Stimulated activated CD8-positive, alpha-beta memory T cell treated with anti-CD3 and anti-CD28 coated beads, Interleukin-15, amount 100 ng/mL, for 4 hours (primary cell): ENCODE measurements around the gene GALNTL6.
"Not testable (repeated sequence)": the region's sequence is repeated elsewhere in the genome, so short reads cannot be mapped to it uniquely, and the experiment has no call there.

Experiments used
- DNase-seq, 2 donors: peaks; one replicate each; pipeline ENCODE4 v3.0.0-alpha.2; 2020; ENCODE audit warnings: low read depth in 2 of 2

The GALNTL6 gene

GRCh38 chr4:172865531-172866127 lies 1052.4 kb downstream of the GALNTL6 start:
- no peak for DNase-seq

GRCh38 chr4:172866421-172866820 lies 1053.2 kb downstream of the GALNTL6 start:
- no peak for DNase-seq

- no peak for DNase-seq
These were observed 1054.6 kb downstream of the GALNTL6 start for GRCh38 chr4:172867835-172868234.

DNA sequence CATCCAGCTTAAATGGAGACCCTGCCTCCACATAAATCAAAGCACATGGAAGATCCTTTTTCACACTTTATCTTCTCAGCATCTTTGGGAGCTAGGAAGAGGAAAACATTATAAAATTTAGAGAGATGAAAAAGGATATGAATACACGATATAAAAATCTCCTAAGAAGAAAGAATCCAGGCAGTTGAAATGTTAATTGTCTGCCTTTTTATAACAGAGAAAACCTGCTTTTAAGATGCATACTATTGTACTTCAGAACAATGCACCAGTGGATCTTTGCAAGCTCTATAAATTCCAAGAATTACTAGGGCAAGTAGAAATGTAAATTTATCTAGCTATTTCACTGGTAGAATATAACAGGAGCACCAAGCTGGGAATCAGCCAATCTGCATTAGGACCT lies 1055.1 kb downstream of the GALNTL6 start:
- DNase-seq, result no peak

DNA sequence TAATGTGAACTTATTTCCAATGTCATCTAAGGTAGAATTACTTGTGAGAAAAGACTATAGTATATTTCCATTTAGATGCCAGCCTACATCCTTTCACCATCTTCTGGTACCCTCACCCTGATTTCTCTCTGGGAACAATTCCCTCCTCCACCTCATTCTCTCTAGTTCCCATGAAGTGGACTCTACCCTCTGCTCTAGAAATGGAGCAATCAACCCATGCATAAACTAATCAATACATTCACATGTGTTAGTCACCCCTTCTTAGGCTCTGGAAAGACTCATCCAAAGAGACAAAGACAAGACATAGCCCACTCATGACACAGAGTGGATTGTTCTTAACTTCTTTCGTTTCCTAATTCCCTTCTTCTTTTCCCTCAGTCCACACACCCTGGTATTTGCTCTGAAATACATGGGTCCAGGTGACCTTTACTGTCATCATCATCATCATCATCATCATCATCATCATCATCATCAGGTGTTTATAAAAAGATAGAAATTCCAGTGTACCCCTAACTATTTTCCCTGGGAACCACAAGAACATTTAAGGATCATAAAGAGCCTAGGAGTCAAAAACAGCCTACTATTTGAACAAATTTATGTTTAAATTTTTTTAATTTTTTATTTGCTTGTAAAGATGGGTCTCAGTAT lies 1056.5 kb downstream of the GALNTL6 start:
- DNase-seq, result no peak

DNA sequence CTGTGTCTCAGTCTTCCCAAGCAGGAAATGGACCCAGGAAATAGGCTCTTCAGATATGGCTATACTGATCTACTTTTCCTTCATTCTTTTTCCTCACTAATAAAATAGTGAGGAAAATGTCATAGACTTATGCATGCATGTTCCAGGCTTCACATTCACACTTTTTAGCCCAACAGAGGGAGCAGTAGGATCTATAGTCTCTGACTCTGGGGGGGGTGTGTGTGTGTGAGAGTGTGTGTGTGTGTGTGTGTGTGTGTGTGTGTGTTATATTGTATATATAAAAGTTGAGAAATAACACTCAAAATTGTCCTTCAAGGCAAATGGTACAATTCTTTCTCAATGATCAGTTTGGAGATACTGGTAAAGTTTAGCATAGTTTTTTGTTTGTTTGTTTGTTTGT lies 1058.2 kb downstream of the GALNTL6 start:
- no peak for DNase-seq

GRCh38 chr4:172874944-172875343 lies 1061.7 kb downstream of the GALNTL6 start:
- DNase-seq, result no peak

DNA sequence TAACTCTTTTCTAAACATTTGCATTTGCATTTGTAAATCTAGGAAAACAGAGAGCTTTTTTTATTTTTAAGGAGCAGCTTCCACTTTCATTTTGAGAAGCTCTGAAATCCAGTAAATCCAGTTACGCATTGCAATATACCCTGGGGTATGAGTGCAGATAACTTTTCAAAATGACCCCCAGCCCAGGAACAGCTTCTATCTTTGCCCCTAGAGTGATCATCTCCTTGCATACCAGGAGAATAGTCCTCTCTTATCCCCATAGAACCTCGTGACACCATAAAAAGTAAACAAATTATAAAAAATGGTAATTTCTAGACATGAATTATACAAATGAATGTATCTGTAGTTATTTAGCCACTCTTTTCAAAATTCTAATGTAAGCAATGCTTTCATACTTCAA lies 1063.2 kb downstream of the GALNTL6 start:
- no peak for DNase-seq

- no peak for DNase-seq
These were observed 1068.4 kb downstream of the GALNTL6 start for GRCh38 chr4:172881645-172882044.

DNA sequence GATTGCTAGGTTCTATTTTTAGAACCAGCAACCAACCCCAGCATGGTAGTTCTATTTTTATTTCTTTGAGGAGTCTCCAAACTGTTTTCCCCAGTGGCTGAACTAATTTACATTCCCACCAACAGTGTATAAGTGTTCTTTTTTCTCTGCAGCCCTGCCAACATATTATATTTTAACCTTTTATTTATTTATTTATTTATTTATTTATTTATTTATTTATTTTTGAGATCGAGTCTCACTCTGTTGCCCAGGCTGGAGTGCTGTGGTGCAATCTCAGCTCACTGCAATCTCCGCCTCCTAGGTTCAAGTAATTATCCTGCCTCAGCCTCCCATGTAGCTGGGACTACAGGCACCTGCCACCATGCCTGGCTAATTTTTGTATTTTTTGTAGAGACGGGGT lies 1074.2 kb downstream of the GALNTL6 start:
- DNase-seq, result not testable (repeated sequence)

DNA sequence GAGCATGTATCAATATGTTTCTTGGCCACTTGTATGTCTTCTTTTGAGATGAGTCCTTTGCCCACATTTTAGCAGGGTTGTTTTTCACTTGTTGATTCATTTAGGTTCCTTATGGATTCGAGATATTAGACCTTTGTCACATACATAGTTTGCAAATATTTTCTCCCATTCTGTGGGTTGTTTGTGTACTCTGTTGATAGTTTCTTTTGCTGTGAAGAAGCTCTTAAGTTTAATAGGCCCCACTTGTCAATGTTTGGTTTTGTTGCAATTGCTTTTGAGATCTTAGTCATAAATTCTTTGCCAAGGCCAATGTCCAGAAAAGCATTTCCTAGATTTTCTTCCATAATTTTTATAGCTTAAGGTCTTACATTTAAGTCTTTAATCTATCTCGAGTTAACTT lies 1074.8 kb downstream of the GALNTL6 start:
- no peak for DNase-seq

GRCh38 chr4:172892300-172892699 lies 1079.1 kb downstream of the GALNTL6 start:
- DNase-seq, result no peak

- DNase-seq, result no peak
These were observed 1082.5 kb downstream of the GALNTL6 start for GRCh38 chr4:172895699-172896098.

DNA sequence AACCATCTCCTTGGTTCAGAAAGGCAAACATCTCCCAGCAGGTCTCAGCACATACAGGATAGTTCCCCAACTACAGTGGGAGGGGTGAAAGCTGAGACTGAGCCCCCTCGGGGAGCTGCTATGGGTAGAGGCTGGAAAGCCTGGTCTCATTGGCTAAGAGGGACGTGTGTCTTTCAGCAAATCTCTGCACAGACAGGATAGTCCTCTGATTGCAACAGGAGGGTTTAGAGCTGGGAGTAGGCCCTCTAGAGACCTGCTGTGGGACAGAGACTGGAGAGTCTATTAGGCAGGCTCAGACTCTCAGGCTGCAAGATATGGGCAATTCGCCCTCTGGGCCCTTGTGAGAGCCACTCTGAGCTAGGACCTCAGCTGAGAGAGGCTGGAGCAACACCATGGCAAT lies 1083.8 kb downstream of the GALNTL6 start:
- no peak for DNase-seq

GRCh38 chr4:172898715-172899114 lies 1085.5 kb downstream of the GALNTL6 start:
- DNase-seq, result no peak

DNA sequence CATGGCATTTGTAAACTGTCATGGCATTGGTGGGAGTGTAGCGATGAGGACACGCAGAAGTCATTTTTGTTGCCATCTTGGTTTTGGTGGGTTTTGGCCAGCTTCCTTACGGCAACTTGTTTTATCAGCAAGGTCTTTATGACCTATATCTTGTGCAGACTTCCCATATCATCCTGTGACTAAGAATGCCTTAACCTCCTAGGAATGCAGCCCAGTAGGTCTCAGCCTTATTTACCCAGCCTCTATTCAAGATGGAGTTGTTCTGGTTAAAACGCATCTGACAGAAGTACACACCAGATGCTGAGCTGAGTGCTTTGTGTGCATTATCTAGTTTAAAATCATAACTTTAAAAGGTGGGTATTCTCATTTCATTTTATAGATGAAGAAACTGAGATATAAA lies 1086.7 kb downstream of the GALNTL6 start:
- no peak for DNase-seq

DNA sequence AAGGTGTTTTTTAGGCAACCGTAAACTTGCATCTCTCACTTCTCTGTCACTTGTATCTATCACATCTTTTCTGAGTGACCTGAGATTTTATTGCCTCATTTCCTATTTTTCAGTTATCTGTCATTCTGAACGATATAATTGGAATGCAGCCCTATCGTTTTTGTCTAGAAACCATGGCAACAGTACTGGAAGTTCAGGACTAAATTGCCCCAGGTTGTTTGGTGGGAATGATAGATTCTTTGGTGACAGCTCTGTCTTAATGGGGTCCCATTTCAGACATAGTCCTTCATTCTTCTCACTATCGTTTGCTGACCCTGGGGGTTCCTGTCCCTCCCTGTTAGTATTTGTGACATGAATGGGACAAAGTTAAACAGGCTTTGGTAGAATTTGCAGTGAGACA lies 1087.7 kb downstream of the GALNTL6 start:
- DNase-seq, result no peak

DNA sequence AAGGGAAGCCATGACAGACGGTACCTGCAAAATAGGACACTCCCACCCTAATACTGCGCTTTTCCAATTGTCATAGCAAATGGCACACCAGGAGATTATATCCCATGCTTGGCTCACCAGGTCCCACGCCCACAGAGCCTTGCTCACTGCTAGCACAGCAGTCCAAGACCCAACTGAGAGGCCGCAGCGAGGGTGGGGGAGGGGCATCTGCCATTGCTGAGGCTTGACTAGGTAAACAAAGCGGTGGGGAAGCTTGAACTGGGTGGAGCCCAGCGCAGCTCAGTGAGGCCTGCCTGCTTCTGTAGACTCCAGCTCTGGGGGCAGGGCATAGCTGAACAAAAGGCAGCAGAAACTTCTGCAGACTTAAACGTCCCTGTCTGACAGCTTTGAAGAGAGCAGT lies 1099.3 kb downstream of the GALNTL6 start:
- DNase-seq, result not testable (repeated sequence)

- DNase-seq, result not testable (repeated sequence)
These were observed 1104.2 kb downstream of the GALNTL6 start for GRCh38 chr4:172917403-172917802.

DNA sequence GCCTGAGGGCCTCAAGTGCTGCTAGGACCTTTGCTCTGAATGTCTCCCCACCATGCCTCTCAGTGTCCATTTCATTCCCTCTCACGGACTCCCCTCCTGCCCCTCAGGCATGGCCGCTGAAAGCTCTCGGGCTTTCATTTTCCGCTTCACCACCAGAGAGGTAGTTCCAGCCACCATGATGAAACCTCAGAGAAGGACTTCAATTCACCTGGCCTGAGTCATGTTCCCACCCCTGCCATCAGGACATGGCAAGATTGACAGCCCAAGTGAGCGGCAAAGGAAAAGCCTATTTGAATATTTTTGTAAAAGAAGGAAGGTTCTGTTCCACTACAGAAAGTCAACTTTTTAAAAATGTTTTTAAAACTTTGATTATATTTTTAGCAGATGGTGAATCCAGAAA lies 1106.1 kb downstream of the GALNTL6 start:
- DNase-seq, result no peak

DNA sequence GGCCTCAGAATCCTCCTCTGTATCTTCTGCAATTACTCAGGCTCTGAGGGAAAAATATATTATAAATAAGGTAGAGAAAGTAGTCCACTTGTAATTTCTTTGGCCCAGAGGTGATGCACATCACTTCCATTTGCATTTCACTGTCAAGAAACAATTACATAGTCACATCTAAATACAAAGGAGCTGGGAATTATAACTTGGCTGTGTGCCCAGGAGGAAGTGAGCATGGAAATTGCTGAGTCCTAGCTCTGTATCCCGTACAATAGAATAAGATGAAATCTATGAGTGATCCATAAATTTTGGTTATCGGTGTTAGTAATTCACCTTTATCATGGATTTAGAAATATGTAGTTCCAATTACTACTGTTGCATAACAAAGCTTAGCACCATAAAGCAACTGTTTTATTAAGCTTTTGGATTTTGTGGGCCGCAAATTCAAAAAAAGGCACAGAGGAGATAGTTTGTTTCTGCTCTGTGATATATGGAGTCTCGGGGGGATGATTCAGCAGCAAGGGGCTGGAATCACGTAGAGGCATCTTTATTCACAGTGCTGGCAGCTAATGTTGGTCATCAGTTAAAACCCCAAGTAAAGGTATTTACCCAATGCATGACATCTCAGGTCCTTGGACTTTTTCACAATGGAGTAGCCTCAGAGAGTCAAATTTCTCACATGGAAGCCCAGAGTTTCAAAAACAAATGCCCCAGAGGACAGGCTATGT lies 1114.1 kb downstream of the GALNTL6 start:
- DNase-seq, result no peak

GRCh38 chr4:172928347-172928746 lies 1115.1 kb downstream of the GALNTL6 start:
- no peak for DNase-seq
